NCI-H2227 treated with DMSO at 0.1 percent for 48 hours (cell line): ENCODE data around the gene NRXN3.

Experiments used
- DNase-seq: peaks from one replicate; lab custom pipeline; 2025; lab: John Stamatoyannopoulos, UW

The NRXN3 gene

GRCh38 chr14:79413734-79414428 lies 1243.7 kb downstream of the NRXN3 start:
- no peak for DNase-seq

DNA sequence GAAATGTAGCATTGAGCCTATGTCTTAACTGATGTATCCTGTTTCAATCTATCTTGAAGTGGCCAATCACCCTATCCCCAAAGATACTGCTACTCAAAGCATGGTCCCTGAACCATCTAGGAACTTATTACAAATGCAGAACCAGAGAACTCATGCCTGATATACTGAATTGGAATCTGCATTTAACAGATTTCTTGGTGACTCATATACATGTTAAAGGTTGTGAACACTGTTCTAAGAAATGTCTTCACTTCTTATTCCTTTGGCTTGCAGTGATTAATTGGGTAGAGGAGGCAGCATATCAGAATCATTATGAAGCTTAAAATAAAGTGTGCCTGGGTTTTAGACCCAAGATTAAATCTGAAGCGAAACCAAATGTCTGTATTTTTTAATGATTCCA lies 1245.6 kb downstream of the NRXN3 start:
- no peak for DNase-seq

GRCh38 chr14:79417961-79418360 lies 1247.8 kb downstream of the NRXN3 start:
- DNase-seq = no peak

GRCh38 chr14:79418649-79419415 lies 1248.7 kb downstream of the NRXN3 start:
- no peak for DNase-seq

DNA sequence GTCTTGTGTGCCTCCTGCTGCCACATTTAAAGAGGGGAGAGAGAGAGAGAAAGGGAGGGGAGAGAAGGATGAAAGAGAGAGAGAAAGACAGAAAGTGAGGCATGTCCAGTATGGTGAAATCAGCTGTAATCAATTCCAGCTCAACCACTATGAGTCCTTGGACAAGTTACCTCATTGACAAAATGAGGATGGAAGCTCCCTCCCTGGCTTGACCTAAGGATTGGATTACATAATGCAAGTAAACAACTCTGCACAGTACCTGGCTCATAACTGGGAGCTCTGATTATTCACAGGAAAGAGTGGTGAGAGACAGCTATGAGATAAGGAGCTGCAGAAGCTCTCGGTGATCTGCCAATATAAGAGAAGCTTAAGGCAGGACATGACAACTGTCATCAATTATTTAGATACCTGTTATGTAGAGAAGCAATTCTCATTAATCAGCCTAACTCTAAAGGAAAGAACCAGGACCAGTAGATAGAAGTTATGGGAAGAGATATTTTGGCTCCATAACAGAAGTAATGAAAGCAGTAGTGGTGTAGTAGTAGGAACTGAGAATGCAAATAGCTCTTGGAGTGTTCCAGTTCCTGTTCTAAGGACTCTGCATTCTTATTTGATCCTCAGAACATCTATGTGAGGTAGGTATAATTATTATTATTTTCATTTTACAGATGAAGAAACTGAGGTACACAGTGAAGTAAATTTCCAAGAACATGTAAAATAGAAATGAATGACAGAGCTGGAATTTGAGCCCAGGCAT lies 1249.6 kb downstream of the NRXN3 start:
- no peak for DNase-seq

DNA sequence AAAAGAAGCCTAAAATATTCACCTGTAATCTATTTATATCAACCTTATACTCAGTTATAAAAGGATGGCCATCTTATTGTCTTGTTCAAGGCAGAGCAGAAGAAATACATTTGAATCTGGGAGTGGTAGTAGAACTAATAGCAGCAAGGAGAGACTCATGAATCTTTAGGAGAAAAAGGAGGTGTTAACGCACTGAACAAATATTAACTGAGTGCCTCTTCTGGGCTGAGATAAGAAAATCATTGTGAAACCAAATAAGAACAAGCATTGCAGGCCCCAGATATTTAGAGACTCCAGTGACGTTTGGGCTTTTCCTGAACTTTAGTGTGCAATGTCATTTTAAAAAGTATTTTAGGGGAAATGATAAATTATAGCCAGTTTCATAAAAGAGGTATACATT lies 1250.6 kb downstream of the NRXN3 start:
- no peak for DNase-seq

DNA sequence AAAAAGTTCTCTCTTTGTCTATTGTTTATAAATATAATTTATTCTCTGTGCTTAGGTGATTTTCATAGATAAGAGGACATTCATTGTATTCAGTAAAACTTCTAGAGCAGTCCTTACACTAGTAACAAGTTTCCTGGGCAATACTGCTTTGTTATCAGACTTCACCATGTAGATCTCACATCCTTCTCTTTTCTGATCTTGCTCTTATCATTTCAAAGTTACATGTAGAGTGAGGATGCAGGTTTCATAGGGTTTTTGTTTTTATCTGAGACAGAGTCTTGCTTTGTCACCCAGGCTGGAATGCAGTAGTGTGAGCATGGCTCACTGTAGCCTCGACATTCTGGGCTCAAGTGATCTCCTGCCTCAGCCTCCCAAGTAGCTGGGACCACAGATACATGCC lies 1251.6 kb downstream of the NRXN3 start:
- DNase-seq = no peak

- no peak for DNase-seq
Measured at GRCh38 chr14:79424462-79424861, 1254.3 kb downstream of the NRXN3 start.

GRCh38 chr14:79426103-79426755 lies 1256.1 kb downstream of the NRXN3 start:
- DNase-seq = no peak

- DNase-seq = no peak
Measured at GRCh38 chr14:79432640-79433039, 1262.5 kb downstream of the NRXN3 start.

DNA sequence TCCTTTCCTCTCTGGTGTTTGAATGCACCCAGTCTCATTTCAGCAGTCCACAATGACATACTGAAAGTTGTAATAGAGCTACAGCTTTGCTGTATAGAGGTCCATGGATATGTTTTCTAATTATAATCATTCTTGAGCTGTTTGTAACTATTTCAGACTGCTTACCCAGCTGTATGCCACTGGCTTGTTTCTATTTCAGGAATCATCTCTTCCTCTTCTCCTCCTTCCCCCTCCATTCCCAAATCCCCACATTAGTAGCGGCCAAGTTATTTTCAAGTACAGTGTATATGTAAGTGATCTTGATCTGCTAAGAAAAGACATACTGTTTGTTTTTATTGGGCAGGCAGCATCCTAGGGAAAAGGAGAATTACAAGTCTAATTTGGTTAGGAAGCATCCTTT lies 1266.2 kb downstream of the NRXN3 start:
- no peak for DNase-seq

DNA sequence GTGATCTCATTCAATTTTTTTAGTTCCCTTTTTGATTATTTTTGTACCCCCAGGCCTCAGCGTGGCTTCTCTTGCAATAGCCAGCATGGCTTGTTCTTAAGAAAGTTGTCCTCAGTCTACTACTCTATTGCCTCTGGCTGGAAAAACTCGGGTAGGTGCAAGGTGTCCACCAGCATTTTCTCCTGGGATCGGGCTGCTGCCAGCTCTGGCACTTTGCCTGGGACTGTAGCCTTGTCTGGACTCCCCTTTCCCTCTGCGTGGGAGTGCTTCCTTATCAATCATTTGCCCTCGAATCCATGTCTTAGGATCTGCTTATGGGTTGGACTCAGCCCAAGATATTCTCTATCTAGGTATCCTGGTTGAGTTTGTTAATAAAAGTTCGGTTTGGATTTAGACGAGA lies 1267.8 kb downstream of the NRXN3 start:
- DNase-seq = no peak

- no peak for DNase-seq
Measured at GRCh38 chr14:79438696-79439342, 1268.6 kb downstream of the NRXN3 start.

- no peak for DNase-seq
Measured at GRCh38 chr14:79442786-79443185, 1272.6 kb downstream of the NRXN3 start.

DNA sequence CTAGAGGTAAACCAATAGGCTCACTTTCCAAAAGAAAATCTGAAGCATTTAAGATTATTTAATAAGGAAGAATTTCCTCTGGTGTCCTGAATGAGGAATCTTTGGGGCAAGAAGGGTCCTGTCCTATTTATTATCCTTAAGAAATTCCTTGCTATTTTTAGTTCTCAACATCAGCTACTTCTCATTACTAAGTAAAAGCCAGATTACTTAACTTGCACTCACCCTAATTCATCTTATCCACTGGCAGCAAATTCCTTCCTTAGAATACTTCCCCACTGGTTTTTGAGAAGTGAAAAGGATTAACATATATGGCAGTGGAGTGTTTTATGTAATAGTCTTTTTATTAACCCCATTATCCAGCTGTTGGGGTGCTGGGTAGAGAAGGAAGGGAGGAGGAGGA lies 1273.4 kb downstream of the NRXN3 start:
- no peak for DNase-seq

DNA sequence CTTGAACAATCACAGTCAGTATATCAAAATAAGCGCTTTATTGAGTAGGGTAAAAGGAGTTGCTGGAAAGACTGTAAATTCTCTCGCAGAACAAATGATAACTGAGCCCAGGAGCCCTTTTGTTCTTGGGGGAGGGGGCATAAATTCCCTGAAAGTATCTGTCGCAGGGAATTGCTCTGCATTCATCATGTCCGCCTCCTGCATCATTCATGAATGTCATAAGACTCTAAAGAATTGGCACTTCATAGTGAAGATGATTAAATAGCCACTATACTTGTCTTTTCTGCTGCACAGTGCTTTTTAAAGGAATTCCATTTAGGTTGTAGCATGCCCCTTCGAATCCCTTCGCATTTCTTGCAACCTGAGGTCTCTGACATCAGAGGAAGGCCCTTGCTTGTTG lies 1278.8 kb downstream of the NRXN3 start:
- no peak for DNase-seq

DNA sequence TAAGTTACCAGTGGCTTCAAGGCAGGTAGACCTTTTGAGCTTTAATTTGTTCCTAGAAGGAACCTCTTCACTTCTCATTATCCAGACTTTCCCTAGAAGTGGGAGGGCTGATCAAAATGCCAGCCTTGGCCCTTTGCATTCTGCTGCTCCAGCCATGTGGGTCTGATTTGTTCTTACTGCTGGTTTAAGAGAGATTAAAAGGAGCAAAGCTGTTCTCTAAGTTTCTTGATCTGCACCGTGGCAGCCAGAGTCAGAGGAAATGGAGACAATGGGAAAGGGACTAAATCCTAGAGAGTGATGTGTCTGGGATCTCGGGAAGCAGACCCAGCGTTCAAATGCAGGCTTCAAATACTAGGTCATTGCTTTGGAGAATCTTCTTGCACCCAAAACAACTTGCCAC lies 1281.4 kb downstream of the NRXN3 start:
- DNase-seq = no peak

DNA sequence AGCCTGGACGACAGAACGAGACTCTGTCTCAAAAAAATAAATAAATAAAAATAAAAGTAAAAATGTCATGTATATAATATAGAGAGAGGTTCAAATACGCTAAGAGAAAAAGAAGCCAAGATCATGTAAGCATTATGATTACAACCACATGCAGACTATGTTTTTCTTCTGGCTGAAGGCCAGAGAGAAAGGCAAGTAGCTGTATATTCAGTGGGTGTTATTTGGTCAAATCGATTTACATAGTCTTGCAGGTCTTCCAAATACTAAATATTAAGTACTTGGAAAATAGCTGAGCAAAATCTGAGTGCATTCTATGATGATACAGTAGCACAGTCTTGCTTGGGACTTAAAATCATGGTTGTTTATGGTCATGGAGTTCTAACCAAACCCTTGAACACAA lies 1283.1 kb downstream of the NRXN3 start:
- DNase-seq = no peak

- DNase-seq = no peak
Measured at GRCh38 chr14:79464468-79464867, 1294.3 kb downstream of the NRXN3 start.

- no peak for DNase-seq
Measured at GRCh38 chr14:79465651-79466050, 1295.5 kb downstream of the NRXN3 start.

DNA sequence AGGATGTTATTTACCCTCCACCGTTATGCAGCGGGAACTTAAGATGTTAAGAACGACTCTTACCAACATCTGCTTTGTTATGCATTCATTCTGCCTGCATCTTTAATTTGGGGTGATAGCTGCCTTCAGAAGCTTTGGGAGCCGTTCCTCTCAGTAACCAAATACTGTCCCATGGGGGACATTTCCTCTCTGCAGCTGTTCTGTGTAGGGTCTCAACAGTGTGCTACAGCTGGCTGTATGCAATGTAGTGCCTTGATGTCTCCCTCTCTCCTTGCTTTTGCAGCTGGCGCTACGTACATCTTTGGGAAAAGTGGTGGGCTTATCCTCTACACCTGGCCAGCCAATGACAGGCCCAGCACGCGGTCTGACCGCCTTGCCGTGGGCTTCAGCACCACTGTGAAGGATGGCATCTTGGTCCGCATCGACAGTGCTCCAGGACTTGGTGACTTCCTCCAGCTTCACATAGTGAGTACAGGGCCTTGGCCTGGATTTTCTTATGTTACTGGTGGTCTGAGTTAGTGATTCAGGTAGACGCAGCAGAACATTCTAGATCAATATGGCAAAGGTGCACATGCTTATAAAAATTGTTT lies 1296.9 kb downstream of the NRXN3 start:
- no peak for DNase-seq

DNA sequence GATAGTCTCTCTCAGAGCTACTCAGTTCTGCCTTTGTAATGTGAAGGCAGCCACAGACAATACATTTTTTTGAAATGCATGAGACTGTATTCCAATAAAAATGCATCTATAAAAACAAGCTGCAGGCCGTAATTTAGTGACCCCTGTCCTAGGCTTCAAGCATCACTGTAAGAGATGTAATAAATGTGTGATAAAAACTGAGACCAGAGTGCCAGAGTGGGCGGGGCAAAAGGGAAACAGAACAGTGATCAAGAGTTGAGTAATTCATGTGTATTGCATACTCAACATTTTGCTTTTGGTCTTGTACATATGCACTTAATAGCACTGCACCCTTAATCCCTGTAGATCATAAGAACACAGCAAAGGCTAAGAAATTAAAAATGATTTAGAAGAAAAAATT lies 1297.7 kb downstream of the NRXN3 start:
- DNase-seq = peak; percentile 24
